ENCODE results near the gene SUPT20HL2.
"Not testable (repeated sequence)": the region's sequence is repeated elsewhere in the genome, so short reads cannot be mapped to it uniquely, and the experiment has no call there.

SUPT20HL2 gene

DNA sequence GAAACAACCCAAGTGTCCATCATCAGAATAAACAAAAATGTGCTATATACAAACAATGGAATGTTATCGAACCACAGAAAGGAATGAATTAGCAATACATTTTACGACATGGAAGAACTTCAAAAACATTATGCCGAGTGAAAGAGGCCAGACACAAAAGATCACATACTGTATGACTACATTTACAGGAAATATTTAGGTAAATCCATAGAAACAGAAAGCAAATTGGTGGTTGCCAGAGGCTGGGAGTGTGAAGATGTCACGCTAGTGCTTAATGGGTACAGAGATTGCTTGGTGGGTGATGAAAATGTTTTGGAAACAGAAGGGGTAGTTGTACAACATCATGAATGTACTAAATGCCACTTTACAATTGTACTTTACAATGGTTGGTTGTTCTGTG, 5.1 kb downstream of the SUPT20HL2 start:
- DNase-seq = not testable (repeated sequence)

DNA sequence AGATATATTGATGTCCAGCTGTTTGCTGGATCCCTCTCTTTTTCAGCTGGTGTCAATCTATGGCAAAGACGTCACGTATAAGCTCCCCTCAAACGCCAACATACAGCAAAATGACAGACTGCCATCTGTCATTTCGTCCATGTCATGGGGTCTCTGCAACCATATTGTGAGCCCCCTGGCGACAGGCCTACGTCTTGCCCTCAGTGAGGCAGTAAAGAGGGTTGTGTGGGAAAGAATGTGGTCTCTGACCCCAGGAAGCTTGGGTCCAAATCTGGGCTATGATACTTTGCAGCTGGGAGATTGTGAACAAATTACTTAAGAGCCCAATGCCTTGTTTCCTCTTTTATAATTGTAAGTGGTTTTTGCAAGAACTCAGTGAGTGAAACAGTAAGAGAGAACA, 7.4 kb downstream of the SUPT20HL2 start:
- no peak for DNase-seq

DNA sequence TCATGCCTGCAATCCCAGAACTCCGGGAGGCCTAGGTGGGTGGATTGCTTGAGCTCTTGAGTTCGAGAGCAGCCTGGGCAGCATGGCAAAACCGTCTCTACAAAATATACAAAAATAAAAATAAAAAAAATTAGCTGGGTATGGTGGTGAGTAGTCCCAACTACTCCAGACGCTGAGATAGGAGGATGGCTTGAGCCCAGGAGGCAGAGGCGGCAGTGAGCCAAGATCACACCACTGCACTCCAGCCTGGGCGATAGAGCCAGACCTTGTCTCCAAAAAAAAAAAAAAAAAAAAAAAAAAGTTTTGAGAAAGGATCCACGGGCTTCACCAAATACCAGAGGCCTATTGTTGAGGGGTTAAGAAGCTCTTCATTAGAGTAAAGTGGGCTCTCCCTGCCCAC, 8.0 kb downstream of the SUPT20HL2 start:
- DNase-seq = no peak

DNA sequence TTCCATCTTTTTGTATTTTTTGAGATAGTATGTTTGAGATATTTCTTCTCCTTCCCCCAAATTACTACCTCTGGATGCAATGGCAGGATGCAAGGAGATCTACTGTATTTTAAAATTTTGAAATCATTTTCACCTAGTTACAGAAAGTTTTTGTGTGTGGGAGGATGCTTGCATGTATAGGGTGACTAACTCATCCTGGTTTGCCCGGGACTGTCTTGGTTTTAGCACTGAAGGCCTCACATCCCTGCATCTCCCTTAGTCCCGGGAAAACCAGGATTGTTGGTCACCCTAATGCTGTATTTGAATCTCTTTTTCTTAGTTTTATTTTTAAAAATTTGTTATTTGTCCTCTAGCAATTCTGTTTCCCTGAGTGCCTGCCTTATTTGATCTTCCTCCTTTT, 12.1 kb downstream of the SUPT20HL2 start:
- DNase-seq = no peak

DNA sequence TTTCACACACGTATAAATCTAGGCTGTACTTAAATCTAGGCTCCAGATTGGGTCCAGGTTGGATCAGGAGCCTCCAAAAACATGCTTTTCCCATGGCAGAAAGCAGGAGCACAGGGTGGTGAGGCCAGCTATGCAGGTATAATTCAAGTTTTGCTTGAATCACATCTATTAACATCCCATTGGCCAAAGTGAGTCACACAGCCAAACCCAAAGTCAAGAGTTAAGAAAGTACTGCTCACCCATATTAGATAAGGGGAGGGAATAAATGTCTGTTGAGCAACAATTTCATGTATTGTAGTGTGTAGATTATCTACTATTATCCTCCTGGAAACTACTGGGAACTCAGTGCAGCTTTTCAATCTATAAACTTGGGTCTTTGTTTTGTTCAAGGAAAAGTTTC, 12.8 kb downstream of the SUPT20HL2 start:
- no peak for DNase-seq

DNA sequence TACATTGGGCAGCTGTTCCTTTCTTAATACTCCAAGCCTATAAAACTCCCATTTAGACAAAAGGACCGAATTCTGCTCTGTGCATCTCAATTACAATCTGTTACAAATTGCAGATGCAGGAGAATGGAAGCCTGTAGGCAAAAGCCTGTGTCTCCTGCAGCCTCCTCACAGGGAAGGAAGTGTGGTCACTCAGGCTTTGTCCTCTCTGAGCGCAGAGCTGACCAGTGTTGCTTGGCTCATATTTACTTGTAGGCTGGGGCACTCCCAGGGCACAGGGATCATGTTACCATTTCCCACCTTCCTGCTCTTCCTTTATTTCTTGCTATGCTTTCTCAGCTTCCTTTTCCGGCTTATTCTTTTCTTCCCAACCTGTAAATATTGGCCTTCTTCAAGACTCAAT, 15.7 kb downstream of the SUPT20HL2 start:
- no peak for DNase-seq

DNA sequence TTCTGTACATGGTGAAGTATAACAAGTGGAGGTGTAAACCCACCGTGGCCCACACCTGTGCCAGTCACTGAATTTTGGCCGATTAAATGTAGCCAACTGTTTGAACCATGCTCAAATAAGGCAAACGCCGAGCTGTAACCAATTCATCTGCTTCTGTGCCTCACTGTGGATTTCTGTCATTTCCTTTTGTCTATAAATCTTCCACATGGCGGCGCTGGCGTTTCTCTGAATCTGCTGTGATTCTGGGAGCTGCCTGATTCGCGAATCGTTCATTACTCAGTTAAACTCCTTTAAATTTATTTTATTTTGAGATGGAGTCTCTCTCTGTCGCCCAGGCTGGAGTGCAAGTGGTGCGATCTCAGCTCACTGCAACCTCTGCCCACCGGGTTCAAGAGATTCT, 19.2 kb downstream of the SUPT20HL2 start:
- DNase-seq = peak; percentile 46

DNA sequence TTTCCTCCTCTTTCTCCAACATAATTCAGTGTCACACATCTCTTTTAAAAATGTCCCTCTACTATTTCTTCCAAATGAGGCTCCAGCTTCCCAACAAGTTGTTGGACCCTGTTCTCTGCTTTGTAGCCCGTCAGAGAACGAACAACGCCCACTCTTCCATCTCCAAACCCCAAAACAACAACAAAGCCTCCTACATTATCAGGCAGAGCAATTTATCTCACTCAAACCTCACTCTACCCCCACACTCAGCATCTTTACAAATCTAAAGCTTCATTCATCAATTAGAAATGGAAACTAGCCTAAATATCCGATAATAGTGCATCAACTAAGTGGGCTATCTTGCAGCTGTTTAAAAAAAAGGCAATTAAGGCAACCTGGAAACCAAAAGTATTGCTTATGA, 20.5 kb downstream of the SUPT20HL2 start:
- no peak for DNase-seq

DNA sequence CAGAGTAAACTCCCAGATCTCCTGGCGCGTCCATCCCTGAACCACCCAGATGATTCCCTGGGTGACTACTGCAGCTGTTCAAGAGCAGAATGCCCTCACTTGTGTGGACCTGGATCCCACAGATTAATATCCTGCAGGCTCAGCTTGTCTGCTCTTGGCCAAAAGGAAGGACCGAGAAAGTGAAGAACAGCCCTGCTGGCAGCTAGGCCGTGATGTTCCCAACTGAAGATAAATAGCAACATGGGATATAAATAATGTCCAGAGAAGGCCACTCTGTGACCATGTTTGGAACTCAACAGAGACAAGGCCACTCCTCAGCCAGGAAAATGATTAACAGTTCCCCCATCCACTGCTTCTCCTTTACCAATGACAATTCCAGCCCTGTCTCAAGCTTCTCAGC, 21.5 kb downstream of the SUPT20HL2 start:
- no peak for DNase-seq

DNA sequence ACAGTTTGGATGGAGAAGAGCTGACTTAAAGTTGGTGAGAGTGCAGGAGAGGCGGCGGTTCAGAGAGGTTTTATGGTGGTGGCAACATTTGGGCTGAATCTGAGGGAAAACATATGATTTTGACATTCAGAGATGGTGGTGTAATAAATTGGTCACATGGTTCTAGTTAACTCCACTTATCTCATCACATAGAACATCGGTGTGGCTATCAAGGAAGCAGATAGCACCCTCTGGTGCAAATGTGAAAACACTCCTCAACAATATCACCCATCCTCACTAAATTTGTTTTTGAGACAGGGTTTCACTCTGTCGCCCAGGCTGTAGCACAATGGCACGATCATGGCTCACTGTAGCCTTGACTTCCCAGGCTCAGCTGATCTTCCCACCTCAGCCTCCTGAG, 28.8 kb downstream of the SUPT20HL2 start:
- DNase-seq = no peak

DNA sequence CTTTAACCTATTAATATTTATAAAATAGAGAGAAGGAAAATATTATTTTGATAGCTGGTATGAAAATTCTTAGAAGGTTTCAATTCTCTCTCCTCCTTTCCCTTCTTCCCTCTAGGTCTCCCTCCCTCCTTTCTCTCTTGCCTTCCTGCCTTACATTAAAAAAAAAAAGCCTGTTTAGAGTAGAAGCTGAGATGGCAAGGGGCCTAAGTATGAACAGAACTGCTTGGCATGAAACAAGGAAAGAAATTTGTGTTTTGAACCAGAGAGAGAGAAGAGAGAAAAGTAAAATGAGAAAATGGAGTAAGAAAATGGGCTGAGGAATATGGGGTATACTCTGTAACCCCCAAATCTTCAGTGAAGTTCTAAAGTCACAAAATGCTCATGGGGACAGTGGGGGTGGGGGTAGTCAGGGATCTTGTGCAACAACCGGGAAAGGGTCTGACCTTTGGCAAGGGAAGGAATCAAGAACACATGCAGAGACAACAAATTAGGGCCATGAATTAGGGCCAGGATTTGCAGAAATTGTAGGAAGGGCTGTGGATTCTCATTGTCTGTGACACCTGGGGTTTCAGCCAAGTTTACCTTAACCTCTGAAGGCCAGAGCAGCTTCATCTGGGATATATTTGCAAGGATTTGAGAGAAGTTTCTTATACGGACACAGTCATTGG, 30.6 kb downstream of the SUPT20HL2 start:
- DNase-seq = no peak

DNA sequence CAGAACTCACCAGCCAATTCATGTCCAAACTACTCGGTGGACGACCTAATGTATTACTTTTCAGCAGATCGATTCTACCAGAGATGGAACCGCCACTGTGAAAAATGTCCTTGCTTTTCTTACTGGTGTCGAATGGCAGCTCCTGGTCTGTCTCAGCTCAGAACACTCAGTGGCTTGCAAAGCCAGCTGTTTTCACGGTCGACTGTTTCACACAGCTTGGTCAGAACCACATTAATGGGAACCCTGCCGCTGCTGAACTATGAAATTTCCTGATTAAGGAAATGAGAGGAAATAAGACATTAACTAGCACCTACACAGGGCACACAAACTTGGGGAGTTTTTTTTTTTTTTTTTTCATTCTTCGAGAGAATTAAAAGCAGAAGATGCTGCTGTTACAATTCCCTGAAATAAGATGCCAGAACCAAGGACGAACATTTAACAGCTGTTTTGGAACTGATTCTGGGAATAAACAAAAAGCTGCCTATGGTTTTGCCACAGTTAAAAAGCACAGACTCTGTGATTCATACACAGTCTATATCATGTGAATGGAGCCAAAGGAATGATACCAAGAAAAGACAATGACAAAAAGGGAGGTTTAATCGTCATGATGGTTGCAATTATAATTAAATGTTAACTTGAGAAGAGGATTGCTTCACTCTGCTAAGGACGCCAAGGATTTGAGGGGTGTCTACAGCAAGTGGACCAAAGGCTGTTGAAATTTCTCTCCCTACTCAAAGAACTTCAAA, 31.3 kb downstream of the SUPT20HL2 start:
- no peak for DNase-seq

DNA sequence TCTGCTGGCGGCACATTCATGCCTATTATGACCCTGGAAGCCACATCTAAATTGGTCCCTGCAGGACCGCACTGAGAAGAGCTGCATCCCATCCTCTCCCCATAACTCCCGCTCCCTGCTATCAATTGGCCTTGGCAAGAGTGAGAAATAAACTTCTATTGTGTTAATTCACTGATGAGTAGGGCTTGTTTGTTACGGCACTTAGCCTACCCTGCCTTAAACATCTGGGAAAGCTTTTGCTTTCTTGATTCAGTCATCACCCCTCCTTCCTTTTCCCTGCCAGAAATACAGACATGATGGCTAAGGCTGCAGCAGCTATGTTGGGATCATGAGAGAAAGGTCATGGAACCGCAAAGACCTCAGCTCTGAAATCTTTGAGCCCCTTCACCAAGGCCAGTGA, 36.5 kb downstream of the SUPT20HL2 start:
- DNase-seq = no peak

DNA sequence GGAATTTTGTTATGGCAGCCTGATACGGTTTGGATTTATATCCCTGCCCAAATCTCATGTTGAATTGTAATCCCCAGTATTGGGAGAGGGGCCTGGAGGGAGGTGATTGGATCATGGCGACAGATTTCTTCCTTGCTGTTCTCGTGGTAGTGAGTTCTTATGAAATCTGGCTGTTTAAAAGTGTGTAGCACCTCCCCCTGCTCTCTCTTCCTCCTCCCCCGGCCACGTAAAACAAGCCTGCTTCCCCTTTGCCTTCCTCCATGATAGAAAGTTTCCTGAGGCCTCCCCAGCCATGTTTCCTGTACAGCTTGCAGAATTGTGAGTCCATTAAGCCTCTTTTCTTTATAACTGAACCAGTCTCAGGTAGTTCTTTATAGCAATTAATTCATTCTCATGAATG, 37.9 kb downstream of the SUPT20HL2 start:
- no peak for DNase-seq

DNA sequence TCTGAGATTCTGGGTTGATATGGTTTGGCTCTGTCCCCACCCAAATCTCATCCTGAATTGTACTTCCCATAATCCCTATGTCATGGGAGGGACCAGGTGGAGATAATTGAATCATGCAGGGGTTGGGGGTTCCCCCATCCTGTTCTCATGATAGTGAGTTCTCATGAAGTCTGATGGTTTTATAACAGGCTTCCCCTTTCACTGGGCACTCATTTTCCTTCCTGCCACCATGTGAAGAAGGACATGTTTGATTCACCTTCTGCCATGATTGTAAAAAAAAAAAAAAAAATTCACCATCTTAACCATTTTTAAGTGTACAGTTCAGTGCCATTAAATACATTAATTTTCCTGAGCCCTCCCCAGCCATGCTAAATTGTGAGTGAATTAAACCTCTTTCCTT, 42.6 kb downstream of the SUPT20HL2 start:
- no peak for DNase-seq

DNA sequence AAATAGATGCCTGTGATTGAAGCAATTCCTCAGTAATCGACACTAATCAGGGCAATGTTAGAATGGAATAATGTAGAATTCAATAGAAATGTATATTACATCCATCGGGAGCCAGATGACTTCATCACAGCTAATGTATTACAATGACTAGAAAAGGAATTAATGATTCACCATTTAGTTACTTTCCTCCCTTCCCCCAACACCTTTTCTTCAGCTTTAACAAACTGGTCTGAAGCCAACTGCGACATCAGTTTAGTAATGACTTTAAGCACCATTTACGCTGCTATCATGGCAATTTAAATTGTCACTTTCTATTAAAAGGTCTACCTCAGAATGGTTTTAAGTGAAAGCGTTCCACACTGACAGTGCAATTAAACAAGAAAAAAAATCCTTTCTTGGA, 45.1 kb downstream of the SUPT20HL2 start:
- DNase-seq = no peak

DNA sequence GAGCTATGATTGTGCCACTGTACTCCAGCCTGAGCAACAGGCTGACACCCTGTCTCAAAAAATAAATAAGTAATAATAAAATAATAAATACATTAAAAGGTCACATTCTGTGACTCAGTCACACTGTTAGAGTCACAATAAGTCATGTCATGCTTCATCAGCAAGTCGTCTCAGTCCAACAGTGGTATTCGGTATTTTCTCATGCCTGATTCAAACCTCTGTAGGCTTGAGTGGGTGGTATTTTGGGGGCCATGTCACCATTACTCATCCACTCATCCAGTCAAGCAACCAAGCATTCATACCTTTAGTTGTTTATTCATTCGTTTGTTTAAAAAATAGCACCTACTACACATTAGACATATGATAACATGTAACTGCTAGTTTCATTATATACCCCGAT, 46.9 kb downstream of the SUPT20HL2 start:
- DNase-seq = no peak

DNA sequence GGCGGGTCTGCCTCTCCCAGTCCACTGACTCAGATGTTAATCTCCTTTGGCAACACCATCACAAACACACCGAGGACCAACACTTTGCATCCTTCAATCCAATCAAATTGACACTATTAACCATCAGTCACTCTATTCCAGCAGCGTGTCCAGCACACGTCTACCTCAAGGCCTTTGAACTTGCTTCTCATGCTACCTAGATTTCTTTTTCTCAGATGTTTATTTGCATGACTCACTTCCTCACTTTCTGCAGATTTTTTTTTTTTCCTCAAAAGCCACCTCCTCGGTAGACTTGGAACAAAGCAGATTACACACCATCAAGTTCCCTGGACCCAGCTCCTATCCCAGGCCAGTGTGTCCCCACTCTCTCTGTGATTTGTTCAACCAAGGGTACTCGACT, 49.5 kb downstream of the SUPT20HL2 start:
- DNase-seq = no peak

DNA sequence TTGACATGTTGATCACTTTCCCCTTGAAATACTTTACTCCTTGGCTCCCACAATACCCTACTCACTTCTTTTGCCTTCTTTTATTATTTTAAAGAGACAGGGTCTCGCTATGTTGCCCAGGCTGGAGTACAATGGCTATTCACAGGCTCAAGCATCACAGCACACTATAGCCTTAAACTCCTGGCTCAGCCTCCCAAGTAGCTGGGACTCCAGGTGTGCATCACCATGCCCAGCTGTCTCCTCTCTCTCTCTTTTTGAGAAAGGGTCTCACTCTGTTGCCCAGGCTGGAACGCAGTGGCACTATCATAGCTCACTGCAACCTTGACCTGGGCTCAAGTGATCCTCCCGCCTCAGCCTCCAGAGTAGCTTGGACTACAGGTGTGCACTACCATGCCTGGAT, 51.6 kb downstream of the SUPT20HL2 start:
- no peak for DNase-seq
